Right lobe of liver (tissue), 6 donors: Measurements from ENCODE around the gene VAC14. TPM values are rescaled to one million over a fixed set of nuclear protein-coding genes. Genes with fewer than 3 reads are reported as not detected.

ENCODE experiments used
- ATAC-seq, 4 donors: fragments of 200-7000 bp; cut with Tn5 transposase; one replicate each; pipeline ENCODE4 v1.9.1; 2020; ENCODE audit warnings: mild to moderate bottlenecking in 4 of 4, moderate library complexity in 4 of 4
- DNase-seq, 3 donors: peaks; one replicate each; pipeline ENCODE4 v3.0.0-alpha.2; 2020
- H3K27ac ChIP-seq, 3 donors: fragments of 200-600 bp; one replicate each; pipeline ENCODE4 v1.8.0; 2022
- H3K27me3 ChIP-seq, 2 donors: fragments of 200-600 bp; one replicate each; pipeline ENCODE4 v1.8.0; 2022
- H3K36me3 ChIP-seq, 4 donors: fragments of 200-600 bp; sonication (generic) in 1 of 4; one replicate each; pipeline versions ENCODE4 v1.5.1 to v1.8.0; 2017 to 2022; ENCODE audit warnings: control low read depth in 1 of 4
- H3K4me1 ChIP-seq, 4 donors: fragments of 200-600 bp; sonication (generic) in 1 of 4; one replicate each; pipeline versions ENCODE4 v1.5.1 to v1.8.0; 2017 to 2022; ENCODE audit warnings: control low read depth in 1 of 4
- H3K4me3 ChIP-seq, 3 donors: fragments of 200-600 bp; one replicate each; pipeline ENCODE4 v1.8.0; 2022
- H3K9me3 ChIP-seq, 4 donors: fragments of 200-600 bp; sonication (generic) in 1 of 4; one replicate each; pipeline versions ENCODE4 v1.5.1 to v1.8.0; 2017 to 2022; ENCODE audit warnings: control low read depth in 1 of 4
- CTCF ChIP-seq, 4 donors: fragments of 200-600 bp in 3 of 4; fragments of 450-650 bp in 1 of 4; IDR thresholded peaks; one replicate each; pipeline versions ENCODE4 v1.5.1 to v1.8.0; 2016 to 2022; ENCODE audit warnings: antibody characterized with exemption in 4 of 4, mild to moderate bottlenecking in 2 of 4
- POLR2A ChIP-seq: fragments of 450-650 bp; IDR thresholded peaks from one replicate; pipeline ENCODE4 v1.6.1; 2017; ENCODE audit warnings: antibody characterized with exemption, mild to moderate bottlenecking
- WGBS: methylation state at CpG from one replicate; pipeline ENCODE4 v1.1.6; 2018; ENCODE audit warnings: low coverage, low lambda C conversion rate; ENCODE audit not compliant: insufficient coverage; ENCODE audit errors: missing lambda C conversion rate; 5-methylcytosine and 5-hydroxymethylcytosine counted together
- intact Hi-C, 2 donors: fragments of 100-400 bp; cut with DNase I; formaldehyde crosslinking; loops; one replicate each; pipeline versions ENCODE4 v1.11.2 to v1.14.1; 2022
- total RNA-seq, 6 experiments: library from RNA; depleted of rRNA in 2 of 6; stranded (reverse); fragments of >200 nt in 2 of 6; fragmentation: NEBNext Ultra II Directional in 3 of 6; extraction: Animal tissue kit (Norgen Biotek cat#: 25700) in 3 of 6; gene quantifications; one replicate each; pipeline versions ENCODE4 v1.1.0 to v1.2.4, GENCODE V29; 2016 to 2023
- donor health status: DM: no; HTN: yes; CAD: no.
- donor health status: DM: no; HTN: no; CAD: no.
- donor health status: DM: no; HTN: no; CAD: no.
- donor health status: DM: no; HTN: yes; CAD: no.
- donor health status: DM: no; HTN: yes; CAD: no.

VAC14 gene
- total RNA-seq, 6 experiments from 2014 or later: 14.3 to 40.2 (median 23.4) TPM

DNA sequence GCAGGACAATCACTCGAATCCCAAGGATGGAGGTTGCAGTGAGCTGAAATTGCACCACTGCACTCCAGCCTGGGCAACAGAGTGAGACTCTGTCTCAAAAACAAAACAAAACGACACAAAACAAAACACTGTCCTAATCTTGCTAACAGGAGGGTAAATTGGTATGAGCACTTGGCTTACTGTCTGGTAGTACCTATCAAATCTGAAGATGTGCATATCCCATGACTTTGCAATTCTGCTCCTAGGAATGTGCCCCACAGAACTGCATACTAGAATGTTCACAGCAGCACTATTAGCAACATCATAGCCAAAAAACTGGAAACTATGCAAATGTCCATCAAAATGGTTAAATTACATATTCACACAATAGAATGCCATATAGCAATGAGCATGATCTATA, 130.8 kb downstream of the VAC14 start:
- H3K4me3 ChIP-seq: no peak overlapping the region
- intact Hi-C loops: no loop called here
- DNase-seq (no peak), ATAC-seq (no peak)
- no peaks in the 10 kb centered on the region for H3K4me1 ChIP-seq
- H3K27me3 ChIP-seq: no peaks in the 10 kb centered on the region
- TF ChIP-seq CTCF (IDR thresholded peaks at IDR 0.05) (no peak), POLR2A (no peak)
- peaks cover 15 to 80% (median 57%) of the 10 kb centered on the region in 4 donors for H3K36me3 ChIP-seq
- no peaks in the 10 kb centered on the region for H3K9me3 ChIP-seq
- H3K27ac ChIP-seq: no peak overlapping the region
- WGBS: 90% methylated on average over 2 of the region's 2 CpGs

DNA sequence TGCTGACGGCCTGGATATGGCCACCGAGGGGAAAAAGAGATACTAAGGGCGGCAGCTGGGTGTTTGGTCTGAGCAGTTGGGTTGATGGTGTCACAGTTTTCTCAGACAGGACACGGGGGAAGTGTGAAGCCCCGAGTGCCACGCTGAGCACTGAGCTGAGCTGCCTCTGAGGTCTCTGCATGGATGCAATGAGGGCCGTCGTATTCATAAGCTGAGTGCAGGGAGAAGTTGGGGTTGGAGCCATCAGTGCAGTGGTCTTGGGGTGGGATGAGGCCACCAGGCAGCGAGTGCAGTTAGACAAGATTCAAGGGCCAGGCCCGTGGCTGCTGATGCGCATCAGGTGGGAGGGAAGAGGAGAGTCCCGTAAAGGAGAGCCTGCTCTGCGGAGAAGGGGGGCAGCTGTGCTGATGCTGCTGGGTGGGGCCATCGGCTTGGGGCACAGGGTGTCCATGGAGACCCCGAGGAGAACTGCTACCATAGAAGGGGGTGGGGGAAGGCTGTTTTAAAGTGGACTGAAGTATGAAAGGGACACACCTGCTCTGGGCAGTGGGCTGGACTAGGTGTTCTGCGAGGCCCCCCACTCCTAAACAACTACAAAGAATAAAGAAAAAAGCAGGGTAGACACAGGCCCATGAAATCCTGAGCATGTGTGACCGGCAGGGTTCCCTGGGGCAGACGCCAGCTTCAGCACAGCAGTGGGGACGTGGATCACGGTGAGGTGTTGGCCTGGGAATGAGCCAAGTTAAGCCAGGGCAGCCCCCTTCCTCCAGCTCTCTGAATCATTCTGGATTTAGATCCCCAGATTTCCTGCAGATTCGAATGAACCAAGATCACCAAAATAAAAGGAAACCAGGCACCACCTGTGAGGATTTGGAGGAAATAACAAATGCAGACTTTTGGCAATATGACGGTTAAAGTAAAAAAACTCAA, 134.9 kb downstream of the VAC14 start:
- Histone ChIP-seq H3K4me1 (no peaks in the 10 kb centered on the region), H3K36me3 (peaks cover 11 to 72% (median 46%) of the 10 kb centered on the region in 4 donors), H3K27ac (no peak overlapping the region), H3K9me3 (no peaks in the 10 kb centered on the region), H3K4me3 (no peak overlapping the region), H3K27me3 (no peaks in the 10 kb centered on the region)
- 84% methylated on average over 15 of the region's 22 CpGs for WGBS
- DNase-seq: no peak
- intact Hi-C loops: no loop called here
- no peak for ATAC-seq
- no peak for TF ChIP-seq POLR2A
- no peak for TF ChIP-seq CTCF (IDR thresholded peaks at IDR 0.05)

- H3K27ac ChIP-seq: no peak overlapping the region
- WGBS: 60% methylated on average over 1 of the region's 14 CpGs
- DNase-seq (no peak), ATAC-seq (no peak)
- intact Hi-C loops: no loop called here
- TF ChIP-seq POLR2A (no peak), CTCF (IDR thresholded peaks at IDR 0.05) (no peak)
- H3K9me3 ChIP-seq: no peaks in the 10 kb centered on the region
- no peaks in the 10 kb centered on the region for H3K4me1 ChIP-seq
- peaks cover 4 to 63% (median 39%) of the 10 kb centered on the region in 4 donors for H3K36me3 ChIP-seq
- H3K27me3 ChIP-seq: no peaks in the 10 kb centered on the region
- H3K4me3 ChIP-seq: no peak overlapping the region
These were observed 135.8 kb downstream of the VAC14 start for GRCh38 chr16:70665113-70665694.

DNA sequence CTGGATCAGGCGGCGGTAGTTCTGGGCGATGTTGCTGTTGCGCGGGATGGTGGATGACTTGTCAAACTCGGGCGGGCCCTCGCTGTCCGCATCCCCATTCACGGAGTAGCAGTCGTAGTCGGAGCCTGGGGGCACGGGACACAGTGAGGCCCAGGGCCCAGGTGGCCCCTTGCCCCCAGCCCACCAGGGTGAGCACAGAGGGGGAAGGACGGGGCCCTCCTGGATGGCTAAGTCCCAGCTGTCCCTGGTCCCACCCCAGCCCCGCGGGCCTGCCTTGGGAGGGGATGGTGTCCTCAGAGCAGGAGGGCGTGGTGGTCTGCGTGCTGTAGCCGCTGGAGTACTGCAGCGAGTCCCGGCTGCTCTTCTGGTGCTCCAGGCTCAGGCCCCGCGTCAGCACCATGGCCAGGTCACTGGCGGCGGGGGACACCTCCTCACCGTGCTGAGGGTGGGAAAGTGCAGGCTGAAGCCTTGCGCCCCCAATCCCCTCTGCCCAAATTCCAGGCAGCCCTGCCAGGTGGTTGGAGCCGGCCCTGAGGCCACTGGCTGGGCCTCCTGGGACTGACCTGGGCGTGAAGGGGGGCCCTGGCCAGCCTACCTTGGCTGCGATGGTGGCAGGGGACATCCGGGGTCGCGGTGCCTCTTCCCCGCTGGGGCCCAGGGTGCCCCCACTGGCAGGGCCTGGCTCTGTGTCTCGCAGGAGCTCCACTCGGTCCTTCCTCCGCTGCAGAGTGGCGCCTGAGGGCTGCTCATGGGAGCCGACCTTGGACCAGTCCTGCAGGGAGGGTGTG, 136.4 kb downstream of the VAC14 start:
- TF ChIP-seq POLR2A: no peak
- TF ChIP-seq CTCF (IDR thresholded peaks at IDR 0.05): no peak
- H3K27ac ChIP-seq: no peak overlapping the region
- H3K27me3 ChIP-seq: no peaks in the 10 kb centered on the region
- ATAC-seq (peak in 1 of 4 donors; percentile 2), DNase-seq (peak in 1 of 3 donors; percentile 49)
- intact Hi-C loops: no loop called here
- H3K9me3 ChIP-seq: no peaks in the 10 kb centered on the region
- no peak overlapping the region for H3K4me3 ChIP-seq
- peaks cover 0 to 56% (median 35%) of the 10 kb centered on the region in 4 donors for H3K36me3 ChIP-seq
- WGBS: no CpG with 5 or more reads among the region's 39 CpGs
- no peaks in the 10 kb centered on the region for H3K4me1 ChIP-seq
